Measurements from ENCODE around the gene ZBTB16.

Gene ZBTB16

DNA sequence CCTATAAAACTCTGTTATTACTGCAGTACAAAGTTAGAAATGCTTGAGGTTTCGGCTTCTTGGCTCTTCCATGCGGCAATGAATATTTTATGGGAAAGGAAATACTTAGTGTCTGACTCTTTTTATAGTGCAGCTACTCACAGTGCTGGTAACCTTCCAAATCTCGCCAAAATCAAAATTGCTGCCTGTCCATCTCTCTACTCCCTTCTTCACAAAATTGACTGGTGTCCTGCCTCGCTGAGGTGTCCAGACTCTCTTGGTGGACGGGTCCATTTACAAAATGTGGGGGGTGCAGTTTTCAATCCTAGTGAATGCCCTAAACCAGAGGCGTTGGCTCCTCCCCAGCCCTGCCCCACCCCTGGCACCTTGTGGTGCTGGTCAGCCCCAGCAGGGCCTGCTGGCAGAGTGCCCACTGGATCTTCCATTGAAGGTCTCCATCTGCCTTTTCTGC, 73.5 kb downstream of the ZBTB16 start:
- no peak for DNase-seq

- no peak for DNase-seq
Observed at GRCh38 chr11:114133548-114134329, 74.2 kb downstream of the ZBTB16 start.

- no peak for DNase-seq
Observed at GRCh38 chr11:114134870-114135269, 75.4 kb downstream of the ZBTB16 start.

DNA sequence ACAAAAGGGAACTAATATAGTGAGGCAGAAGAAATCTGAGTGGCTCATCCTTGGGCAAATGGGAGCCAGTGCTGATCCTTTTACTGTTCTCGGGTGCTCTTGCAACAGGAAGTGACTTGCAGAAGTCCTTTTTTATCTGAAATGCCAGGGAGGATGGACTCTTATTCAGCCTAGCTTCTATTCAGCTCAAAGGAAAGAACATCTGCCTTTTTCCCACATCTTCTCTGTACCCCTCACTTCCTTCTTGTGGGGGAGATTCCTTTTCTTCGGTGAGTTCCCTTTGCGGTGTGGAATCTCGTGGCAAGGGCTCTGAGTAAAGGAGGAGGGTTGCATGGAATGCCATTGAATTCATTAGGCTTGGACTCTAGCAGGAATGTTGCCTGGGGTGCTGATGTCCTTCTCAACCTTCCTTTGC, 76.2 kb downstream of the ZBTB16 start:
- DNase-seq: no peak

GRCh38 chr11:114136686-114137640, 77.5 kb downstream of the ZBTB16 start:
- DNase-seq: no peak

GRCh38 chr11:114137838-114138237, 78.3 kb downstream of the ZBTB16 start:
- DNase-seq: no peak

GRCh38 chr11:114138411-114138810, 78.9 kb downstream of the ZBTB16 start:
- DNase-seq: no peak

GRCh38 chr11:114140826-114141225, 81.3 kb downstream of the ZBTB16 start:
- no peak for DNase-seq

- DNase-seq: no peak
Observed at GRCh38 chr11:114141863-114142580, 82.5 kb downstream of the ZBTB16 start.

DNA sequence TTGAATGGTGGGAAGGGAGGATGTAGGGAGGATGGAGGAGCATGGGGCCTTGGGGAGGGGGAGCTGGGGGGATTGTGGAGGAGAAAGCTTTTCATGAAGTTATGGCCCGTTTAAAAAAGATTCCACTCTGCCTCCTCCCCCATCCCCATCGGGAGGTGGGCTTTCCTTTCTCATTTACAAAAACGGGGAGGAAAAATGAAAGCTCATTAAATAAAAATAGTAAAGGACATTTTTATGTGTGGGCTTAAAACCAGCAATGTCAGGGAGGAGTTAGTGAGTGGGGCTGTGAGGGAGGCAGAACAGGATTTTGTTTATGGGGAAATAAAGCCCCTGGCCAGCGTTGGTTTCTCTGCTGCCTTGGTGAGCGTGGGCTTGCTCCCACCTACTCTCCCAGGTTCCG, 83.2 kb downstream of the ZBTB16 start:
- no peak for DNase-seq

DNA sequence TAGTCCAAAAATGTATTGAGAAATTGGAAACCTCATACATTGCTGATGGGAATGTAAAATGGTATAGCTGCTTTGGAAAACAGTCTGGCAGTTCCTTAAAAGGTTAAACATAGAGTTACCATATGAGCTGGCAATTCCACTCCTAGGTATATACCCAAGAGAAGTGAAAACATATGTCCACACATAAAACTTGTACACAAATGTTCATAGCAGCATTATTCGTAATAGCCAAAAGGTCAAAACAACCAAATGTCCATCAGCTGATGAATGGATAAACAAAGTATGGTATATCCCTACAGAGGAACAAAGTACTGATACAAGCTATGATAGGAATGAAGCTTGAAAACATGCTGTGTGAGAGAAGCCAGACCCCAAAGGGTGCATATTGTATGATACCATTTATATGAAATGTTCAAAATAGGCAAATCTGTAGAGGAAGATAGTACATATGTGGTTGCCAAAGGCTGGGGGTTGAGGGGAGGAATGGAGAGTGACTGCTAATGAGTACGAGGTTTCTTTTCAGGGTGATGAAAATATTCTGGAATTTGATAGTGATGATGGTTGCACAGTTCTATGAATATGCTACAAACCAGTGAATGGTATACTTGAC, 85.8 kb downstream of the ZBTB16 start:
- DNase-seq: no peak

DNA sequence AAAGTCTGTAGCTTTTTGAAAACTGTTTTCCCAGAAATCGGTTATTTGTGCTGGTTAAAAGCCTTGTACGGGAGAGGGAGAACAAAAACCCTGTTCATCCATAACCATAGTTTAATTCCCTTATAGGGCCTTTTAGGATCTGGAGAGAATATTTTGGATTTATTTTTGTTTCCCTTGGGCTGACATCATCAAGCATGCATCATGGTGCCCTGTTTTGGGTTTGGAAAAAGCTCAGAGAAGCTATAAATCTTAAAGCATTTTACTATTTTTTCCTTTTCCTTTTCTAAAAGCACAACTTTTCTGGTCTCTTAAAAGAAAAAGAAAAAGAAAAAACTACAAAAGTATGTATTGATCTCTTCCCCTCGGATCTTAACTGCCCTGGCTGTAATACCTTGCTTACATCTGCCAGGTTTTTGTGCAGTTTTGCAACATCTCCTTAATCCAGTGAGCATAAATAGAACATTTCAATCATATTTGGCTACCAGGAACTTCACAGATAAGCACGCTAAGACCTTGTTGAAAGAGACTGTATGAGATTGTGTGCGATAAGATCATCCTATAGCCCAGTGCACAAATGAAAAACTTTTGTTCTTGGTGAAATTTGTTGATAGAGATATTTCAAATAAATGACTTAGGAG, 88.0 kb downstream of the ZBTB16 start:
- DNase-seq: no peak

- DNase-seq: no peak
Observed at GRCh38 chr11:114148013-114148382, 88.5 kb downstream of the ZBTB16 start.

GRCh38 chr11:114149689-114150407, 90.3 kb downstream of the ZBTB16 start:
- DNase-seq: no peak

DNA sequence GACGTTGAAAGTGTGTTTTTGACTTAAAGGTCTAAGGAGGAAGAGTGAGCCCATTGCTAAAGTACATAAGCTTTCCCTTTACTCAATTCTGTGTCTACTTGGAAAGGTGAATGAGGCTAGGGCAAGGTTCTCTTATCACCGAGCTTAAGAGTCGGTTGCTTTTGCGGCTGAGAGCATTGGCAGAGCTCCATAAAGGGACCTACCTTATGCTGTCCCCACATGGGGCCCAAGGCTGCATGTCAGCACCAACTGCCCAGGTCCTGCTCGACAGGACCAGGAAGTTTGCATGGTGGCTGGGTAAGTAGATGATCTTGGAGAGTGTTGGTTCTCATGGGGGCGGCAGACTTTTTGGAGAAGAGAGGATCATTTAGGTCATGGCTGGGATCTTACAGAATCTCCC, 91.2 kb downstream of the ZBTB16 start:
- DNase-seq: no peak

- DNase-seq: no peak
Observed at GRCh38 chr11:114151631-114152030, 92.1 kb downstream of the ZBTB16 start.

- no peak for DNase-seq
Observed at GRCh38 chr11:114152162-114152561, 92.7 kb downstream of the ZBTB16 start.

DNA sequence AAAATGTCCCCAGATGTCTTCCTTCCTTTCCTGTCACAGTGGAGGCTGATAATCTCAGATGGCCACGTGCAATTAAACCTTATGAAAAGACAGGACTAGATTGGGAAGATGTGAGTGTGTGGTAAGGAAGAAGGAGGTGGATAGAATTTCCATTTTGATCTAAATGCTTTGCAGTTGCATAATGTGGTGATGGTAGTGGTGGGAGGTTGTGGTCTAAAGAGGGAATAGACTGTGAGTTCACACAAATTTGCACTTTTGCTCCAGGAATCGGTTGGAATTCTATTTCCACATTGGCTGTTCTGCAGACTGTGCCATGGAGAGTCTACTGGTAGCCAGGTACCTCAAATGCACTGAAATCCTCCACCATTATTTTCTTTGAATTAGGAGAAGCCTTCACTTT, 93.3 kb downstream of the ZBTB16 start:
- DNase-seq: no peak

DNA sequence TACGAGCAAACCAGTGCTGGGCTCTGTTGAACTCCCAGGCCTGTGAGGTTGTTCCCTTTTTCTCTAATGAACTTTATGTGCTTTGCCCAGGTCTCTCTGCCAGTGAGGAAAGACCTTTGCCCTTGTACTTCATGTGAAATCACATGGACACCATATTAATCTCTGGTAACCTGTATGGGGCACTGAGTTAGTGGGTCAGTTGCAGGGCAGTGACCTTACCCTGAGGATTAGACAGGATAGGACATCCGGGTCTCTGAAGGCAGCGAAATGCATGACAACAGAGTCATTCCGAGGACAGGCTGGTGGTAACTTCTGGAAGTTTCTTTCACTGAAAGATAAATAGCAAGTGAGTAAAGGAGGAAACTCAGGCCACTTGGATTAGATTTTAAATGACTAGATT, 93.7 kb downstream of the ZBTB16 start:
- no peak for DNase-seq

DNA sequence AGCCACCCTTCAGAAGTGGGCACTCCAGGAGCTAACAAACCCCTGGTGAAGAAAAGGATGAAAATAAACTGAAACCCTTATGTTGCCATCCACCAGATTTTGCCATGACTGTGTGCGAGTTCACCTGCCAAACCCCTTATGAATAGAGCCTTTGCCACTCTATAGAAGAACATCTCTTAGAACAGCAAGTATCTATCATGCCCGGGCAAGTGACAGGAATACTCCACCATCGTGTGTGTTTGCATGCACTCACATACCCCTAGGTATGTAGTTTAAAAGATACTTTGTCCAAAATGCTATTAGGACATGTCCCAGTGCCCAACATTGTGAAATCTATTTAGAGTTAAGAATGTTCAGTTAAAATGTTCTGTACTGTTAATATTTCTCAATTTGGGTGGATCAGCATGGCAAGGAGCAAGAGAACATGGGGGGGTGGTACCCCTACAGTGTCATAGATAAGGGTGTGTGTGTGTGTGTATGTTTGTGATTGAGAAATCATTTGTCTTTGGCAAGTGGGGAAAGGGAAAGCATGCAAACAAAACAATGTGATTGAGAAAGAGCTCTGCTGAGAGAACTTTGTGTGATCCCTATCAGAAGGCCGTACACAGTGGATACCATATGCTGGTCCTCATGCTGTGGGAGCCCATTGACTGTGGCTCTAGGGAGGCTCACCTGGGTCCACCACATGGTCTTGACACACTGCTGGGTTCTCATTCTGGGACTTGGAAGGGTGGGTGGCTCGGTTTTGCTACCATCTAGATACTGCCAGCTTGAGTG, 94.9 kb downstream of the ZBTB16 start:
- no peak for DNase-seq

GRCh38 chr11:114155116-114155515, 95.6 kb downstream of the ZBTB16 start:
- DNase-seq: no peak

Measured in hippocampal formation (tissue), 2 donors.